LNCAP (cell line): ENCODE results near the gene NT5DC1.
A peak's percentile ranks its signal among the peaks of the same experiment; 100 is the strongest.

Experiments
- TF ChIP-seq, protein P1 (sequence below): fragments of 450-650 bp; IDR thresholded peaks from 2 replicates; pipeline ENCODE4 v1.5.1; 2017; ENCODE audit warnings: mild to moderate bottlenecking

NT5DC1 gene

DNA sequence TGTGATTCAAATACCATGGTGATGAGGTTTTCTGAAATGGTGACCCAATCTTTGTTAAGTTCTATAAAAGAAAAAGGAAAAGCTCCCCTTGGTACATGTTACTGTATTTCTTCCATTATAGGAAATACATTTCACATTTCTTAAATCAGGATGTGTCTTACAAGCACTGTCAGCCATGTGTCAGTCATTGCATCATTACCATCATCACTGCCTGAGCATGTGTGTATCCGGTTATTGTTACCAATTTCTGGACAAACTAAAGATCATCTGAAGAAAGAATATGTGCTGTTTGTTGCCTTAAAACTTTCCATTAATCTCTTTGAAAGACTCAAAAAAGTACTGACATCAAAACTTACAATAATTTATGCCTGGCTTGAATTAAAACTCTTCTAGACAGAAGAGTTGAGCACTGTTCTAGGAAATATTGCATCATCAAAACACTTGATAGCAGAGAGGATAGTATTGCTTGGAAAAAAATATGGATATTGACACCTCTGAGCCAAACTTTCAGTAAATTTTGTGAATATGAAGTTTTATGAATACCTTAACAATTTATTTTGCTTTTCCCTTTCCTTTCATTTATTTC, 186.2 kb downstream of the NT5DC1 start:
- TF ChIP-seq, protein P1, sequence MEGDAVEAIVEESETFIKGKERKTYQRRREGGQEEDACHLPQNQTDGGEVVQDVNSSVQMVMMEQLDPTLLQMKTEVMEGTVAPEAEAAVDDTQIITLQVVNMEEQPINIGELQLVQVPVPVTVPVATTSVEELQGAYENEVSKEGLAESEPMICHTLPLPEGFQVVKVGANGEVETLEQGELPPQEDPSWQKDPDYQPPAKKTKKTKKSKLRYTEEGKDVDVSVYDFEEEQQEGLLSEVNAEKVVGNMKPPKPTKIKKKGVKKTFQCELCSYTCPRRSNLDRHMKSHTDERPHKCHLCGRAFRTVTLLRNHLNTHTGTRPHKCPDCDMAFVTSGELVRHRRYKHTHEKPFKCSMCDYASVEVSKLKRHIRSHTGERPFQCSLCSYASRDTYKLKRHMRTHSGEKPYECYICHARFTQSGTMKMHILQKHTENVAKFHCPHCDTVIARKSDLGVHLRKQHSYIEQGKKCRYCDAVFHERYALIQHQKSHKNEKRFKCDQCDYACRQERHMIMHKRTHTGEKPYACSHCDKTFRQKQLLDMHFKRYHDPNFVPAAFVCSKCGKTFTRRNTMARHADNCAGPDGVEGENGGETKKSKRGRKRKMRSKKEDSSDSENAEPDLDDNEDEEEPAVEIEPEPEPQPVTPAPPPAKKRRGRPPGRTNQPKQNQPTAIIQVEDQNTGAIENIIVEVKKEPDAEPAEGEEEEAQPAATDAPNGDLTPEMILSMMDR, result no peak

DNA sequence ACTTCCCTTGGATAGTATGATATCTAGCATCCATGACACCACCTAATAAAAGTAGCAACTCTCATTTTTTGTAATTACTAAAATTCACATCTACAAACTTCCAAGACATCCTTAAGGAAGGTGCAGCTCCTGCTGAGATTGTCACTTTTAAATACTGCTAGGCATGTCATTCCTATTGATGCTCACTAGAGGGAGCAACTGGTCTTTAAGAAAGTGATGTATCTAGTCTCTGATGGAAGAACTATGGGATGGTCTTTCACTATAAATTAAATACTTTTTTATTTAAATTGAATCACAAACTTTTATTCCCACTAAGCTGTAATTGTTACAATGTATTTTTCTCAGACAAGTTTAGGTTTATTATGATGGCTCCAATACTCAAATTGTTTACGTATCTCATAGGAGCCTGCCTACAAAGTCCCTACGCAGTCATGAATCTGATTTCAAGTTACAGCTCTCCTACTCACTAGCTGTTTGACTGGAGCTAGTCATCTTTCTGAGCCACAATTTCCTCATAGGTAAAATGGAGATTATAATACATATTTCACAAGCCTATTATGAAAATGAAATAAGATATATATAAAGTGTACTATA, 187.1 kb downstream of the NT5DC1 start:
- TF ChIP-seq, protein P1, result peak; percentile 90

DNA sequence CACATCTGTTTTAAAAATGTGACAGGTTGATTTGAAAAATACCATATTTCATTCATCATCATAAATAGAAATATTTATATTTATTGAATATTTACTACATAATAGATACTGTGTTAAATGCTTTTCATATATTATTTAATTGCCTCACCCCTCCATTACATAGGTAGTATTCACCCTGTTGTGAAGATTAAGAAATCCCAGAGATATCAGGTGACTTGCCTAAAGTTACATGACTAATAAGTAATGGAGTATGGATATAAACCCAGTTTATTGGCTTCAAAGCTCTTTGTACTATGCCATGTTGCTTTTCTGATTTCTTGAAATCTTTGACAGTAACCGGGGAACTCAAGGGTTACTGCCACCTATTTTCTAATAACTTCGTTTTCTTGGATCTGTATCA, 189.2 kb downstream of the NT5DC1 start:
- TF ChIP-seq, protein P1, result no peak

- TF ChIP-seq, protein P1, result no peak
Observed at GRCh38 chr6:116290799-116291198, 190.1 kb downstream of the NT5DC1 start.

DNA sequence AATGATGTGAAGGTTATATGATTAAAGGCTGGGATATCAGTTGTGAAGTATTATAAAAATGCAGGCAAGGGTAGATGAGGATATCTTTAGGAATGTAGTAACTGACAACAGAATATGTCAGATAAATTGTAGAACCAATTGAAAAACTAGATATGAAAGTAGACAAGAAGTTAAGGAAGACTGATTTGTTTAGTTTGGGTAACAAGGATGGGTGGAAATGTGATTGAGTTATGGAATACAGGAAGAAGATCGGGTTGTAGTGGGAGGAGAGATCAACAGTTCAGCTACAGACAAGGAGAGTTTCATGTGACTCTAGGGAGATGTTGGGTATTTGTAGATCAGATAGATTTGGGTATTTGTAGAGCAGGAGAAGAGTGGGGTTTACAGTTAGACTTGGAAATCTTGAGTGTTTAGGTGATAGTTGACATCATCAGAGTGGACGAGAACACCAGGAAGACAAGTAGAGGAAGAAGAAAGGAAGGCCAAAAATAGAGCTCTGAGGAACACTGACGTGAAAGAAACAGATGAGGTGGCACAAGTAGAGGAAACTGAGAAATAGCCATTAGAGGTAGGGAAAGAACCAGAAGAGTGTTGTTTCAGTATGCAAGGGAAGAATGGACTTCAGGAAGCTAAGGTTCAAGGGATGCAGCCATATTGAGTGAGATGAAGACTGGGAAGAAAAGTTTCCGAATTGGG, 191.2 kb downstream of the NT5DC1 start:
- TF ChIP-seq, protein P1, result no peak

DNA sequence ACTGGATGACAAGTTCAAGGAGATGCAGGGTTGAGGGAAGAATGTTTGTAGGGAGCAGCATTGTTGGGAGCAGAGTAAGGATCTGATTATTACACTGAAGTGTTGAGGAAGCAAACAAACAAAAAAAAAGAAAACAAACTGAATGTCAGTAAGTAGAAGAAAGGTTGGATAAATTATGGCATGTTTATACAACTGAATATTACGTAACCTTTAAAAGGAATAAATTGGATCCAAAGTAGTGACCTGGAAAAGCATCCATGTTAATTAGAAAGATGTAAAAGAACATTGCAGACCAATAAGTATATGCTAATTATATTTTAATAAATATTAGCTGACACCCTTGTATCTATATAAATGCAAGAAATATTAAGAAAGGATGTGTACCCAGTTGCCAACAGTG, 191.9 kb downstream of the NT5DC1 start:
- TF ChIP-seq, protein P1, result no peak

DNA sequence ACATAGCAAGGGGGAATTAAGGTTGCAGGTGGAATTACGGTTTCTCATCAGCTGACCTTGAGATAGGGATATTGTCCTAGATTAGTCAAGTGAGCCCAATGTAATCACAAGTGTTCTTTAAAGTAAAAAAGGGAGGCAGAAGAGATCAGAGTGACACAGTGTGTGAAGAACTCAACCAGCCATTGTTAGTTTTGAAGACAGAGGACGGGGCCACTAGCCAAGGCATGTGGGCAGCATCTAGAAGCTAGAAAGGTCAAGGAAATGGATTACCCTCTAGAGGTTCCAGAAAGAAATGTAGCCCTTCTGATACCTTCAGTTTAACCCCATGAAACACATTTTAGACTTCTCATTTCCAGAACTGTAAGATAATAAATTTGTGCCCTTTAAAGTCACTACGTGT, 197.6 kb downstream of the NT5DC1 start:
- TF ChIP-seq, protein P1, result no peak
